ACC112 (cell line): ENCODE data around the gene NOL9.
"Not testable (repeated sequence)": the region's sequence is repeated elsewhere in the genome, so short reads cannot be mapped to it uniquely, and the experiment has no call there.

Source experiments
- H2AFZ ChIP-seq: fragments of 200-600 bp; sonication (generic); one replicate; pipeline ENCODE4 v1.6.0; 2017; ENCODE audit warnings: antibody characterized with exemption, low read length; ENCODE audit not compliant: unreplicated experiment
- H3K27ac ChIP-seq: fragments of 200-600 bp; sonication (generic); 2 replicates; pipeline ENCODE4 v1.5.1; 2014; ENCODE audit warnings: low read depth, mild to moderate bottlenecking, antibody characterized with exemption, low read length, moderate library complexity
- H3K27me3 ChIP-seq: fragments of 200-600 bp; sonication (generic); 2 replicates; pipeline ENCODE4 v1.6.1; 2014; ENCODE audit warnings: mild to moderate bottlenecking, antibody characterized with exemption, low read length, moderate library complexity, mixed read lengths; ENCODE audit not compliant: insufficient read depth
- H3K36me3 ChIP-seq: fragments of 200-600 bp; sonication (generic); 2 replicates; pipeline ENCODE4 v1.6.1; 2016; ENCODE audit warnings: mild to moderate bottlenecking, antibody characterized with exemption, low read length, moderate library complexity, mixed read lengths; ENCODE audit not compliant: insufficient read depth
- H3K4me1 ChIP-seq: fragments of 200-600 bp; sonication (generic); one replicate; pipeline ENCODE4 v1.6.1; 2016; ENCODE audit warnings: low read length, mixed read lengths; ENCODE audit not compliant: insufficient read depth, unreplicated experiment, control insufficient read depth
- H3K4me3 ChIP-seq: fragments of 200-600 bp; sonication (generic); 2 replicates; pipeline ENCODE4 v1.5.1; 2014; ENCODE audit warnings: mild to moderate bottlenecking, low read depth, low read length
- H3K79me2 ChIP-seq: fragments of 200-600 bp; sonication (generic); one replicate; pipeline ENCODE4 v1.6.0; 2016; ENCODE audit warnings: low read length; ENCODE audit not compliant: control insufficient read depth, unreplicated experiment, insufficient read depth

The NOL9 gene

GRCh38 chr1:6495540-6496364, 58.6 kb downstream of the NOL9 start:
- Histone ChIP-seq H2AFZ (no peak overlapping the region), H3K36me3 (no peaks in the 10 kb centered on the region), H3K4me1 (peaks cover 46% of the 10 kb centered on the region), H3K27ac (no peak overlapping the region), H3K4me3 (peak overlapping the region; percentile 96), H3K27me3 (no peaks in the 10 kb centered on the region), H3K79me2 (peaks cover 12% of the 10 kb centered on the region)

- Histone ChIP-seq H2AFZ (no peak overlapping the region), H3K36me3 (no peaks in the 10 kb centered on the region), H3K27me3 (no peaks in the 10 kb centered on the region), H3K4me1 (peaks cover 44% of the 10 kb centered on the region), H3K4me3 (no peak overlapping the region), H3K27ac (no peak overlapping the region), H3K79me2 (peaks cover 15% of the 10 kb centered on the region)
These were observed 59.3 kb downstream of the NOL9 start for GRCh38 chr1:6495041-6495441.

GRCh38 chr1:6494627-6495026, 59.7 kb downstream of the NOL9 start:
- H3K27ac ChIP-seq: no peak overlapping the region
- H3K4me3 ChIP-seq: no peak overlapping the region
- no peak overlapping the region for H2AFZ ChIP-seq
- no peaks in the 10 kb centered on the region for H3K36me3 ChIP-seq
- H3K27me3 ChIP-seq: no peaks in the 10 kb centered on the region
- H3K4me1 ChIP-seq: peaks cover 46% of the 10 kb centered on the region
- peaks cover 16% of the 10 kb centered on the region for H3K79me2 ChIP-seq

GRCh38 chr1:6493834-6494223, 60.5 kb downstream of the NOL9 start:
- not testable (repeated sequence) for H3K4me3 ChIP-seq

GRCh38 chr1:6491966-6492365, 62.3 kb downstream of the NOL9 start:
- H3K4me1 ChIP-seq: peaks cover 51% of the 10 kb centered on the region
- H3K27ac ChIP-seq: peak overlapping the region; percentile 77
- H3K27me3 ChIP-seq: no peaks in the 10 kb centered on the region
- H3K36me3 ChIP-seq: no peaks in the 10 kb centered on the region
- H2AFZ ChIP-seq: no peak overlapping the region
- peak overlapping the region; percentile 94 for H3K4me3 ChIP-seq
- H3K79me2 ChIP-seq: peaks cover 26% of the 10 kb centered on the region

More at GRCh38 chr1:6493834-6494223, 60.5 kb downstream of the NOL9 start:
- H3K36me3 ChIP-seq, H3K27me3 ChIP-seq, H2AFZ ChIP-seq, H3K27ac ChIP-seq: not testable (repeated sequence)
- H3K4me1 ChIP-seq: peaks cover 54% of the 10 kb centered on the region
- peaks cover 21% of the 10 kb centered on the region for H3K79me2 ChIP-seq

GRCh38 chr1:6491480-6491962, 62.8 kb downstream of the NOL9 start, which contains the start of gene PLEKHG5:
Gene PLEKHG5, minus strand, starts transcription at chr1:6491667. Its CDS starts 14,096 bp downstream, at chr1:6477571.
- Histone ChIP-seq H3K4me1 (peaks cover 52% of the 10 kb centered on the region), H3K79me2 (peaks cover 22% of the 10 kb centered on the region), H3K27ac (peak within 1 kb of the TSS; percentile 77), H3K4me3 (peak within 1 kb of the TSS; percentile 94), H3K36me3 (no peaks in the 10 kb centered on the region), H2AFZ (peak within 1 kb of the TSS; percentile 53), H3K27me3 (no peaks in the 10 kb centered on the region)

- H3K4me3 ChIP-seq: peak overlapping the region; percentile 94
- H3K36me3 ChIP-seq: no peaks in the 10 kb centered on the region
- H2AFZ ChIP-seq: no peak overlapping the region
- H3K4me1 ChIP-seq: peaks cover 50% of the 10 kb centered on the region
- no peaks in the 10 kb centered on the region for H3K27me3 ChIP-seq
- peaks cover 19% of the 10 kb centered on the region for H3K79me2 ChIP-seq
- peak overlapping the region; percentile 77 for H3K27ac ChIP-seq
These were observed 63.2 kb downstream of the NOL9 start for GRCh38 chr1:6491081-6491449.

- peaks cover 14% of the 10 kb centered on the region for H3K79me2 ChIP-seq
These were observed 63.9 kb downstream of the NOL9 start for GRCh38 chr1:6490181-6491080.

GRCh38 chr1:6489799-6490180, 64.5 kb downstream of the NOL9 start:
- peaks cover 46% of the 10 kb centered on the region for H3K4me1 ChIP-seq
- H2AFZ ChIP-seq: peak overlapping the region; percentile 34
- H3K79me2 ChIP-seq: peaks cover 15% of the 10 kb centered on the region
- no peaks in the 10 kb centered on the region for H3K27me3 ChIP-seq
- H3K36me3 ChIP-seq: no peaks in the 10 kb centered on the region
- H3K27ac ChIP-seq: peak overlapping the region; percentile 77; the same call in 1 of the 2 replicates
- H3K4me3 ChIP-seq: peak overlapping the region; percentile 94

More at GRCh38 chr1:6490181-6491080, 63.9 kb downstream of the NOL9 start:
- H2AFZ ChIP-seq: peak overlapping the region; percentile 53
- H3K27ac ChIP-seq: peak overlapping the region; percentile 77
- peak overlapping the region; percentile 94 for H3K4me3 ChIP-seq
- H3K4me1 ChIP-seq: peaks cover 48% of the 10 kb centered on the region
- no peaks in the 10 kb centered on the region for H3K27me3 ChIP-seq
- H3K36me3 ChIP-seq: no peaks in the 10 kb centered on the region

- Histone ChIP-seq H3K79me2 (peaks cover 18% of the 10 kb centered on the region), H2AFZ (no peak overlapping the region), H3K27me3 (no peaks in the 10 kb centered on the region), H3K36me3 (no peaks in the 10 kb centered on the region), H3K4me3 (peak overlapping the region; percentile 94), H3K4me1 (peaks cover 46% of the 10 kb centered on the region), H3K27ac (no peak overlapping the region)
These were observed 64.9 kb downstream of the NOL9 start for GRCh38 chr1:6489383-6489765.
